Liver (tissue), 9 donors: ENCODE measurements around the gene ASMTL. TPM values are rescaled to one million over a fixed set of nuclear protein-coding genes. Genes with fewer than 3 reads are reported as not detected.

ENCODE experiments used
- DNase-seq: peaks from one replicate; pipeline ENCODE4 v3.0.0-alpha.2; 2017; ENCODE audit warnings: low spot score
- H3K27ac ChIP-seq, 2 donors: one replicate each; pipeline ENCODE4 v1.7.0; 2013; ENCODE audit warnings: inconsistent platforms in 2 of 2, low read length in 2 of 2, control low read depth in 1 of 2, low read depth in 1 of 2, mild to moderate bottlenecking in 1 of 2
- H3K27me3 ChIP-seq, 4 donors: one replicate each; pipeline versions ENCODE4 v1.6.1 to v1.7.0; 2013; ENCODE audit warnings: low read length in 3 of 4, inconsistent platforms in 1 of 4, mild to moderate bottlenecking in 1 of 4, moderate library complexity in 1 of 4; ENCODE audit not compliant: control insufficient read depth in 4 of 4, insufficient read depth in 4 of 4
- H3K36me3 ChIP-seq, 4 donors: one replicate each; pipeline versions ENCODE4 v1.6.1 to v1.7.0; 2013; ENCODE audit warnings: low read length in 3 of 4, mild to moderate bottlenecking in 3 of 4, low read depth in 1 of 4, moderate library complexity in 1 of 4; ENCODE audit not compliant: control insufficient read depth in 4 of 4, insufficient read depth in 3 of 4
- H3K4me1 ChIP-seq, 4 donors: one replicate each; pipeline versions ENCODE4 v1.6.1 to v1.7.0; 2013; ENCODE audit warnings: low read length in 3 of 4, mild to moderate bottlenecking in 3 of 4, moderate library complexity in 1 of 4; ENCODE audit not compliant: control insufficient read depth in 4 of 4, insufficient read depth in 4 of 4
- H3K4me3 ChIP-seq, 3 donors: one replicate each; pipeline versions ENCODE4 v1.6.1 to v1.7.0; 2013; ENCODE audit warnings: low read length in 3 of 3, control low read depth in 1 of 3, low read depth in 1 of 3, mild to moderate bottlenecking in 1 of 3
- H3K9ac ChIP-seq, 2 donors: one replicate each; pipeline ENCODE4 v1.7.0; 2013; ENCODE audit warnings: low read length in 2 of 2, mild to moderate bottlenecking in 2 of 2, moderate library complexity in 2 of 2, control low read depth in 1 of 2, low read depth in 1 of 2
- H3K9me3 ChIP-seq, 4 donors: one replicate each; pipeline versions ENCODE4 v1.6.1 to v1.7.0; 2013; ENCODE audit warnings: low read length in 3 of 4; ENCODE audit not compliant: control insufficient read depth in 4 of 4
- ATF3 ChIP-seq: IDR thresholded peaks from 2 replicates; pipeline ENCODE4 v1.6.1; 2016; ENCODE audit warnings: antibody characterized with exemption
- CTCF ChIP-seq: fragments of 150-350 bp; IDR thresholded peaks from 2 replicates; pipeline ENCODE4 v1.5.1; 2017; ENCODE audit warnings: improper control_type of control experiment, low read depth, low read length; ENCODE audit not compliant: missing input control
- EGR1 ChIP-seq, 2 donors: IDR thresholded peaks; 2 replicates each; pipeline ENCODE4 v1.6.1; 2016 to 2018; ENCODE audit warnings: antibody characterized with exemption in 2 of 2, low read depth in 2 of 2
- FOXA1 ChIP-seq: IDR thresholded peaks from 2 replicates; pipeline ENCODE4 v1.6.1; 2016; ENCODE audit warnings: antibody characterized with exemption
- HNF4A ChIP-seq, 2 donors: conservative IDR thresholded peaks; 2 replicates each; pipeline ENCODE4 v1.6.1; 2016; ENCODE audit warnings: antibody characterized with exemption in 2 of 2, mild to moderate bottlenecking in 2 of 2
- HNF4G ChIP-seq: IDR thresholded peaks from 2 replicates; pipeline ENCODE4 v1.6.1; 2016; ENCODE audit warnings: antibody characterized with exemption
- JUND ChIP-seq, 2 donors: IDR thresholded peaks; 2 replicates each; pipeline ENCODE4 v1.6.1; 2016; ENCODE audit warnings: antibody characterized with exemption in 2 of 2
- MAX ChIP-seq: IDR thresholded peaks from 2 replicates; pipeline ENCODE4 v1.6.1; 2016; ENCODE audit warnings: antibody characterized with exemption
- NR2F2 ChIP-seq: IDR thresholded peaks from 2 replicates; pipeline ENCODE4 v1.6.1; 2016; ENCODE audit warnings: antibody characterized with exemption
- REST ChIP-seq: IDR thresholded peaks from 2 replicates; pipeline ENCODE4 v1.6.1; 2016; ENCODE audit warnings: antibody characterized with exemption, mild to moderate bottlenecking
- RXRA ChIP-seq, 2 donors: IDR thresholded peaks; 2 replicates each; pipeline ENCODE4 v1.6.1; 2017 to 2018; ENCODE audit warnings: antibody characterized with exemption in 2 of 2, mild to moderate bottlenecking in 1 of 2
- SP1 ChIP-seq: IDR thresholded peaks from 2 replicates; pipeline ENCODE4 v1.6.1; 2018; ENCODE audit warnings: antibody characterized with exemption, mild to moderate bottlenecking
- TAF1 ChIP-seq: conservative IDR thresholded peaks from 2 replicates; pipeline ENCODE4 v1.6.1; 2016; ENCODE audit warnings: antibody characterized with exemption, mild to moderate bottlenecking
- WGBS: extraction: QIAGEN DNeasy Blood & Tissue Kit; methylation state at CpG from one replicate; pipeline ENCODE4 v1.1.7; 2013; 5-methylcytosine and 5-hydroxymethylcytosine counted together
- polyA plus RNA-seq, 2 donors: library from polyadenylated mRNA; stranded (reverse) in 1 of 2; unstranded in 1 of 2; fragments of 200-250 nt in 1 of 2; fragments of >200 nt in 1 of 2; fragmentation: Nextera tagmentation in 1 of 2; extraction: Ambion mirVana in 1 of 2; gene quantifications; one replicate each; pipeline versions ENCODE4 v1.2.1 to v1.2.3, GENCODE V29; 2013 to 2015
- total RNA-seq, 2 donors: library from RNA; depleted of rRNA; stranded (reverse); fragments of >200 nt; gene quantifications; one replicate each; pipeline ENCODE4 v1.2.3, GENCODE V29; 2014
- TF ChIP-seq, protein P1 (sequence below): IDR thresholded peaks from 2 replicates; pipeline ENCODE4 v1.6.1; 2016; ENCODE audit warnings: antibody characterized with exemption
- donor health status: healthy.
- donor health status: healthy.
- donor health status: healthy.
- donor health status: healthy.
- donor health status: healthy.

Gene ASMTL, protein sequence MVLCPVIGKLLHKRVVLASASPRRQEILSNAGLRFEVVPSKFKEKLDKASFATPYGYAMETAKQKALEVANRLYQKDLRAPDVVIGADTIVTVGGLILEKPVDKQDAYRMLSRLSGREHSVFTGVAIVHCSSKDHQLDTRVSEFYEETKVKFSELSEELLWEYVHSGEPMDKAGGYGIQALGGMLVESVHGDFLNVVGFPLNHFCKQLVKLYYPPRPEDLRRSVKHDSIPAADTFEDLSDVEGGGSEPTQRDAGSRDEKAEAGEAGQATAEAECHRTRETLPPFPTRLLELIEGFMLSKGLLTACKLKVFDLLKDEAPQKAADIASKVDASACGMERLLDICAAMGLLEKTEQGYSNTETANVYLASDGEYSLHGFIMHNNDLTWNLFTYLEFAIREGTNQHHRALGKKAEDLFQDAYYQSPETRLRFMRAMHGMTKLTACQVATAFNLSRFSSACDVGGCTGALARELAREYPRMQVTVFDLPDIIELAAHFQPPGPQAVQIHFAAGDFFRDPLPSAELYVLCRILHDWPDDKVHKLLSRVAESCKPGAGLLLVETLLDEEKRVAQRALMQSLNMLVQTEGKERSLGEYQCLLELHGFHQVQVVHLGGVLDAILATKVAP
- total RNA-seq (10 to 100 TPM; 10.3 to 11.7 TPM), polyA plus RNA-seq (10 to 100 TPM; 11.5 to 18.9 TPM)

- Histone ChIP-seq H3K9me3 (no peaks in the 10 kb centered on the region), H3K27me3 (no peaks in the 10 kb centered on the region), H3K9ac (peak within 1 kb of the TSS; percentile 31 to 45), H3K36me3 (no peaks in the 10 kb centered on the region), H3K4me1 (peaks cover 0 to 17% (median 8%) of the 10 kb centered on the region in 4 donors), H3K27ac (peak within 1 kb of the TSS; percentile 94), H3K4me3 (peak within 1 kb of the TSS; percentile 75 to 80 (median 79))
- TF ChIP-seq HNF4A (conservative IDR thresholded peaks at IDR 0.05) (no peak), EGR1 (IDR thresholded peaks at IDR 0.05; ENCODE audit: low read depth in 2 of 2) (peak in 1 of 2 donors; percentile 9), HNF4G (no peak), JUND (IDR thresholded peaks at IDR 0.05) (no peak), REST (peak; percentile 46), MAX (no peak), SP1 (peak; percentile 91), FOXA1 (peak; percentile 30), NR2F2 (peak; percentile 42), RXRA (IDR thresholded peaks at IDR 0.05) (no peak), ATF3 (no peak), CTCF (no peak), TAF1 (peak; percentile 70)
- TF ChIP-seq, protein P1, sequence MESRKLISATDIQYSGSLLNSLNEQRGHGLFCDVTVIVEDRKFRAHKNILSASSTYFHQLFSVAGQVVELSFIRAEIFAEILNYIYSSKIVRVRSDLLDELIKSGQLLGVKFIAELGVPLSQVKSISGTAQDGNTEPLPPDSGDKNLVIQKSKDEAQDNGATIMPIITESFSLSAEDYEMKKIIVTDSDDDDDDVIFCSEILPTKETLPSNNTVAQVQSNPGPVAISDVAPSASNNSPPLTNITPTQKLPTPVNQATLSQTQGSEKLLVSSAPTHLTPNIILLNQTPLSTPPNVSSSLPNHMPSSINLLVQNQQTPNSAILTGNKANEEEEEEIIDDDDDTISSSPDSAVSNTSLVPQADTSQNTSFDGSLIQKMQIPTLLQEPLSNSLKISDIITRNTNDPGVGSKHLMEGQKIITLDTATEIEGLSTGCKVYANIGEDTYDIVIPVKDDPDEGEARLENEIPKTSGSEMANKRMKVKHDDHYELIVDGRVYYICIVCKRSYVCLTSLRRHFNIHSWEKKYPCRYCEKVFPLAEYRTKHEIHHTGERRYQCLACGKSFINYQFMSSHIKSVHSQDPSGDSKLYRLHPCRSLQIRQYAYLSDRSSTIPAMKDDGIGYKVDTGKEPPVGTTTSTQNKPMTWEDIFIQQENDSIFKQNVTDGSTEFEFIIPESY = no peak
- under 1% methylated on average over 76 of the region's 76 CpGs for WGBS
- peak; percentile 99 for DNase-seq
These were observed at the start of gene ASMTL for GRCh38 chrX:1452516-1453394. Gene ASMTL (minus strand): TSS chrX:1452909. CDS start chrX:1452840, 69 bp downstream.
